Neural cell (in vitro differentiated cells): ENCODE data around the gene PGS1. TPM values are rescaled to one million over a fixed set of nuclear protein-coding genes. Genes with fewer than 3 reads are reported as not detected.

Source experiments
- H2AFZ ChIP-seq: fragments of 200-600, 300-800 bp; sonication (generic), shearing (Covaris generic); 2 replicates; pipeline ENCODE4 v1.6.0; 2014; ENCODE audit warnings: low read depth, mild to moderate bottlenecking, antibody characterized with exemption, low read length, moderate library complexity
- H3F3A ChIP-seq: fragments of 200-600 bp; shearing (Covaris generic); 2 replicates; pipeline ENCODE4 v1.6.1; 2016; ENCODE audit warnings: mild to moderate bottlenecking, moderate library complexity, mixed read lengths, antibody characterized with exemption, low read length; ENCODE audit not compliant: insufficient read depth, poor library complexity, severe bottlenecking
- H3K27ac ChIP-seq: fragments of 200-600, 300-800 bp; sonication (generic), shearing (Covaris generic); 2 replicates; pipeline ENCODE4 v1.5.1; 2014; ENCODE audit warnings: mild to moderate bottlenecking, low read length, moderate library complexity
- H3K27me3 ChIP-seq: fragments of 300-800, 200-600 bp; sonication (generic), shearing (Covaris generic); 2 replicates; pipeline ENCODE4 v1.6.0; 2014; ENCODE audit warnings: mild to moderate bottlenecking, low read depth, low read length, moderate library complexity; ENCODE audit not compliant: insufficient read depth
- H3K36me3 ChIP-seq: fragments of 300-800, 200-600 bp; sonication (generic), shearing (Covaris generic); 2 replicates; pipeline ENCODE4 v1.5.1; 2014; ENCODE audit warnings: mild to moderate bottlenecking, antibody characterized with exemption, low read length, moderate library complexity; ENCODE audit not compliant: insufficient read depth
- H3K4me2 ChIP-seq: fragments of 300-800, 200-600 bp; sonication (generic), shearing (Covaris generic); 2 replicates; pipeline ENCODE4 v1.6.0; 2014; ENCODE audit warnings: mild to moderate bottlenecking, low read length
- H3K4me3 ChIP-seq: fragments of 300-800, 200-600 bp; sonication (generic), shearing (Covaris generic); 2 replicates; pipeline ENCODE4 v1.5.1; 2014; ENCODE audit warnings: mild to moderate bottlenecking, low read length, moderate library complexity
- H3K79me2 ChIP-seq: fragments of 200-600 bp; shearing (Covaris generic); replicated peaks from 2 replicates; pipeline ENCODE4 v1.6.0; 2014; ENCODE audit warnings: mild to moderate bottlenecking, low read length, moderate library complexity; ENCODE audit not compliant: insufficient read depth
- H3K9ac ChIP-seq: fragments of 300-800, 200-600 bp; sonication (generic), shearing (Covaris generic); 2 replicates; pipeline ENCODE4 v1.6.1; 2016; ENCODE audit warnings: mild to moderate bottlenecking, low read length, mixed read lengths
- H3K9me2 ChIP-seq: fragments of 200-600 bp; shearing (Covaris generic); 2 replicates; pipeline ENCODE4 v1.6.1; 2016; ENCODE audit warnings: mild to moderate bottlenecking, low read length, mixed read lengths; ENCODE audit not compliant: insufficient read depth
- H3K9me3 ChIP-seq: fragments of 200-600, 300-800 bp; sonication (generic), shearing (Covaris generic); 2 replicates; pipeline ENCODE4 v1.6.1; 2016; ENCODE audit warnings: mild to moderate bottlenecking, mixed run types, low read length, moderate library complexity, mixed read lengths
- H4K20me1 ChIP-seq: fragments of 200-600 bp; shearing (Covaris generic); 2 replicates; pipeline ENCODE4 v1.6.1; 2016; ENCODE audit warnings: mild to moderate bottlenecking, mixed run types; ENCODE audit not compliant: insufficient read depth
- CTCF ChIP-seq: fragments of 450-650 bp; IDR thresholded peaks from 2 replicates; pipeline ENCODE4 v1.5.1; 2014; ENCODE audit warnings: antibody characterized with exemption, mild to moderate bottlenecking, moderate library complexity; ENCODE audit not compliant: poor library complexity, severe bottlenecking
- EP300 ChIP-seq: fragments of 450-650 bp; conservative IDR thresholded peaks from 2 replicates; pipeline ENCODE4 v1.6.1; 2014; ENCODE audit warnings: antibody characterized with exemption, mild to moderate bottlenecking, moderate library complexity; ENCODE audit not compliant: poor library complexity, severe bottlenecking
- EZH2 ChIP-seq: fragments of 200-600, 300-800 bp; shearing (Covaris generic), sonication (generic); IDR thresholded peaks from 2 replicates; pipeline ENCODE4 v1.6.1; 2014; ENCODE audit warnings: antibody characterized with exemption, low read length, borderline replicate concordance, mild to moderate bottlenecking; ENCODE audit not compliant: insufficient read depth, poor library complexity, severe bottlenecking
- MXI1 ChIP-seq: fragments of 450-650 bp; conservative IDR thresholded peaks from 2 replicates; pipeline ENCODE4 v1.6.1; 2014; ENCODE audit warnings: antibody characterized with exemption, mild to moderate bottlenecking; ENCODE audit not compliant: poor library complexity, severe bottlenecking
- POLR2AphosphoS5 ChIP-seq: IDR thresholded peaks from 2 replicates; pipeline ENCODE4 v1.6.1; 2012
- RAD21 ChIP-seq: fragments of 450-650 bp; conservative IDR thresholded peaks from 2 replicates; pipeline ENCODE4 v1.6.1; 2014; ENCODE audit warnings: antibody characterized with exemption, mild to moderate bottlenecking, moderate library complexity
- SMC3 ChIP-seq: fragments of 450-650 bp; conservative IDR thresholded peaks from 2 replicates; pipeline ENCODE4 v1.6.1; 2014; ENCODE audit warnings: antibody characterized with exemption, mild to moderate bottlenecking, moderate library complexity; ENCODE audit not compliant: poor library complexity
- TAF1 ChIP-seq: IDR thresholded peaks from 2 replicates; pipeline ENCODE4 v1.6.1; 2012; ENCODE audit warnings: low read depth
- polyA plus RNA-seq: library from polyadenylated mRNA; depleted of rRNA; stranded (reverse); fragments of >200 nt; gene quantifications from 2 replicates; pipeline ENCODE4 v1.2.3, GENCODE V29; 2014
- TF ChIP-seq, protein P1 (sequence below): IDR thresholded peaks from 2 replicates; pipeline ENCODE4 v1.6.1; 2012; ENCODE audit warnings: borderline replicate concordance

The PGS1 gene
- polyA plus RNA-seq, 1 donor from 2014 or later, result 65.7 TPM

DNA sequence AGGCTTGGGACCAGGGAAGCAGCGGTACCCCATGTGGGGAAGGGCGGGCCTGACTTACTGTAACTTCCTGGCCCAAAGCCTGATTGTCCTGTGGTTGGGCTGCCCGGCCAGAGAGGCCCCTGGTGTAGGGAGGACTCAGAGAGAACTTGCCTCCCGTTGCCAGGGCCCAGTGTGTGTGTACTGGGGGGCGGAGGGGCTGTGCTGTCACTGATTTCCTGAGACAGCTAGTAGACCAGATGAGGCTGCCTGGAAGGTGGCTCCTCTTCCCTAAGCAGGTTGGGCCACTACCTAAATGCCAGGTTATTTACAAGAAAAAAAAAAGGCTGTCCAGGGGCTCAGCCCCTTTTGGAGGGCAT lies 35.3 kb upstream of the PGS1 start:
- no peak overlapping the region for H3K4me2 ChIP-seq
- H2AFZ ChIP-seq, result no peak overlapping the region
- H3K9me2 ChIP-seq, result no peaks in the 10 kb centered on the region
- H3K9ac ChIP-seq, result no peak overlapping the region
- peaks cover 8% of the 10 kb centered on the region for H3K27me3 ChIP-seq
- H3F3A ChIP-seq, result no peaks in the 10 kb centered on the region
- no peaks in the 10 kb centered on the region for H4K20me1 ChIP-seq
- no peaks in the 10 kb centered on the region for H3K36me3 ChIP-seq
- no peaks in the 10 kb centered on the region for H3K79me2 ChIP-seq
- no peak for TF ChIP-seq EP300
- TF ChIP-seq POLR2AphosphoS5, result no peak
- TF ChIP-seq, protein P1, sequence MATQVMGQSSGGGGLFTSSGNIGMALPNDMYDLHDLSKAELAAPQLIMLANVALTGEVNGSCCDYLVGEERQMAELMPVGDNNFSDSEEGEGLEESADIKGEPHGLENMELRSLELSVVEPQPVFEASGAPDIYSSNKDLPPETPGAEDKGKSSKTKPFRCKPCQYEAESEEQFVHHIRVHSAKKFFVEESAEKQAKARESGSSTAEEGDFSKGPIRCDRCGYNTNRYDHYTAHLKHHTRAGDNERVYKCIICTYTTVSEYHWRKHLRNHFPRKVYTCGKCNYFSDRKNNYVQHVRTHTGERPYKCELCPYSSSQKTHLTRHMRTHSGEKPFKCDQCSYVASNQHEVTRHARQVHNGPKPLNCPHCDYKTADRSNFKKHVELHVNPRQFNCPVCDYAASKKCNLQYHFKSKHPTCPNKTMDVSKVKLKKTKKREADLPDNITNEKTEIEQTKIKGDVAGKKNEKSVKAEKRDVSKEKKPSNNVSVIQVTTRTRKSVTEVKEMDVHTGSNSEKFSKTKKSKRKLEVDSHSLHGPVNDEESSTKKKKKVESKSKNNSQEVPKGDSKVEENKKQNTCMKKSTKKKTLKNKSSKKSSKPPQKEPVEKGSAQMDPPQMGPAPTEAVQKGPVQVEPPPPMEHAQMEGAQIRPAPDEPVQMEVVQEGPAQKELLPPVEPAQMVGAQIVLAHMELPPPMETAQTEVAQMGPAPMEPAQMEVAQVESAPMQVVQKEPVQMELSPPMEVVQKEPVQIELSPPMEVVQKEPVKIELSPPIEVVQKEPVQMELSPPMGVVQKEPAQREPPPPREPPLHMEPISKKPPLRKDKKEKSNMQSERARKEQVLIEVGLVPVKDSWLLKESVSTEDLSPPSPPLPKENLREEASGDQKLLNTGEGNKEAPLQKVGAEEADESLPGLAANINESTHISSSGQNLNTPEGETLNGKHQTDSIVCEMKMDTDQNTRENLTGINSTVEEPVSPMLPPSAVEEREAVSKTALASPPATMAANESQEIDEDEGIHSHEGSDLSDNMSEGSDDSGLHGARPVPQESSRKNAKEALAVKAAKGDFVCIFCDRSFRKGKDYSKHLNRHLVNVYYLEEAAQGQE, result no peak
- TF ChIP-seq SMC3, result no peak
- no peak for TF ChIP-seq MXI1
- no peak for TF ChIP-seq CTCF
- TF ChIP-seq RAD21, result no peak
- H3K9me3 ChIP-seq, result no peaks in the 10 kb centered on the region
- no peak overlapping the region for H3K27ac ChIP-seq
- H3K4me3 ChIP-seq, result no peak overlapping the region

- H3K9me3 ChIP-seq, result no peaks in the 10 kb centered on the region
- no peaks in the 10 kb centered on the region for H3F3A ChIP-seq
- H3K4me3 ChIP-seq, result no peak overlapping the region
- no peaks in the 10 kb centered on the region for H3K9me2 ChIP-seq
- peaks cover 8% of the 10 kb centered on the region for H3K27me3 ChIP-seq
- no peaks in the 10 kb centered on the region for H3K36me3 ChIP-seq
- no peaks in the 10 kb centered on the region for H4K20me1 ChIP-seq
- H3K79me2 ChIP-seq, result no peaks in the 10 kb centered on the region
- no peak overlapping the region for H2AFZ ChIP-seq
- H3K4me2 ChIP-seq, result no peak overlapping the region
- H3K9ac ChIP-seq, result no peak overlapping the region
- no peak overlapping the region for H3K27ac ChIP-seq
- TF ChIP-seq TAF1 (no peak), SMC3 (no peak), CTCF (no peak), EP300 (no peak), MXI1 (no peak), RAD21 (no peak), EZH2 (no peak), POLR2AphosphoS5 (no peak)
- TF ChIP-seq, protein P1, result no peak
Observed at GRCh38 chr17:78343543-78344201, 34.8 kb upstream of the PGS1 start.
